Right lobe of liver (tissue), 4 donors: ENCODE data around the gene SMG7.

Experiments used
- CTCF ChIP-seq, 4 donors: fragments of 200-600 bp in 3 of 4; fragments of 450-650 bp in 1 of 4; IDR thresholded peaks; one replicate each; pipeline versions ENCODE4 v1.5.1 to v1.8.0; 2016 to 2022; ENCODE audit warnings: antibody characterized with exemption in 4 of 4, mild to moderate bottlenecking in 2 of 4
- POLR2A ChIP-seq: fragments of 450-650 bp; IDR thresholded peaks from one replicate; pipeline ENCODE4 v1.6.1; 2017; ENCODE audit warnings: antibody characterized with exemption, mild to moderate bottlenecking
- donor health status: DM: no; HTN: no; CAD: no.
- donor health status: DM: no; HTN: no; CAD: no.
- donor health status: DM: no; HTN: yes; CAD: no.

GRCh38 chr1:183449223-183449770 lies 23.0 kb upstream of the SMG7 start:
- TF ChIP-seq CTCF (IDR thresholded peaks at IDR 0.05), result no peak
- no peak for TF ChIP-seq POLR2A
